Measurements from ENCODE around the gene STT3B. TPM values are rescaled to one million over a fixed set of nuclear protein-coding genes. Genes with fewer than 3 reads are reported as not detected.

STT3B gene
- total RNA-seq, 2 experiments from 2014 or later: 115 to 117 TPM

GRCh38 chr3:31538801-31539200, 6.1 kb downstream of the STT3B start:
- no peak for DNase-seq
- Mint-ChIP-seq H3K4me3 (no peak overlapping the region), H3K36me3 (peaks cover 23% of the 10 kb centered on the region), H3K9me3 (no peaks in the 10 kb centered on the region), H3K27me3 (no peaks in the 10 kb centered on the region), H3K27ac (no peak overlapping the region), H3K4me1 (ENCODE audit: low read depth) (peaks cover 71% of the 10 kb centered on the region)
- ChIA-PET CTCF (interaction anchor here (1.8 kb wide), 1 partner anchor 28 kb away, joined by 6 read pairs; no protein-coding TSS in a partner anchor), POLR2A (no interaction called here)
- intact Hi-C loops (cut with micrococcal nuclease): loop anchor here (10.0 kb wide), 1 partner anchor 216 kb away; no protein-coding TSS in a partner anchor

- Mint-ChIP-seq H3K4me1 (ENCODE audit: low read depth) (peaks cover 75% of the 10 kb centered on the region), H3K4me3 (no peak overlapping the region), H3K27ac (no peak overlapping the region), H3K36me3 (peaks cover 19% of the 10 kb centered on the region), H3K9me3 (no peaks in the 10 kb centered on the region), H3K27me3 (no peaks in the 10 kb centered on the region)
- ChIA-PET POLR2A (interaction anchor here (2.6 kb wide), 1 partner anchor 7 kb away, joined by 10 read pairs; the partner anchor contains the start of gene STT3B), CTCF (interaction anchor here (1.6 to 1.8 kb wide), 2 partner anchors 12 to 27 kb away, joined by 4 to 6 read pairs; no protein-coding TSS in a partner anchor)
- no peak for DNase-seq
- intact Hi-C loops (cut with micrococcal nuclease): loop anchor here (10.0 kb wide), 1 partner anchor 216 kb away; no protein-coding TSS in a partner anchor
Measured at GRCh38 chr3:31539275-31539674, 6.5 kb downstream of the STT3B start.

DNA sequence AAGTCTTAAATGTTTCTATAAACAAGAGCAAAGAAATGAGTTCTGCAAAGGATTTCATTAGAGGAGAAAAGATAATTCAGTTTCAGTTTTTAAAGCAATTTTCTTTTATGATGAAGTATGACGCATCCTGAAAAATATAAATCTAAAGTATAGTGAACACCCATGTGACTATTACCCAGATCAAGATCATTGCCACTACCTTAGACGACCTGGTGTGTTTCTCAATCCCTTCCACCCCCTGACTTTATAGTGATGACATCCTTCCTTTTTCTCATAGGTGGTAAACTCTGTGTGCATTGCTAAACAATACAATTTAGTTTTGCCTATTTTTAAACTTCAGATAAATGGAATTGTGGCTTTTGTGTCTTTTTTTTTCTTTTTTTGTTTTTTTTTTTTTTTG, 8.4 kb downstream of the STT3B start:
- peaks cover 15% of the 10 kb centered on the region for H3K36me3 Mint-ChIP-seq
- H3K27me3 Mint-ChIP-seq: no peaks in the 10 kb centered on the region
- no peak for DNase-seq
- POLR2A ChIA-PET: interaction anchor here (2.6 kb wide), 1 partner anchor 9 kb away, joined by 10 read pairs; the partner anchor contains the start of gene STT3B
- peak overlapping the region; percentile 42 for H3K27ac Mint-ChIP-seq
- no peak overlapping the region for H3K4me3 Mint-ChIP-seq
- intact Hi-C loops (cut with micrococcal nuclease): no loop called here
- no peaks in the 10 kb centered on the region for H3K9me3 Mint-ChIP-seq
- CTCF ChIA-PET: no interaction called here
- H3K4me1 Mint-ChIP-seq (ENCODE audit: low read depth): peaks cover 88% of the 10 kb centered on the region

DNA sequence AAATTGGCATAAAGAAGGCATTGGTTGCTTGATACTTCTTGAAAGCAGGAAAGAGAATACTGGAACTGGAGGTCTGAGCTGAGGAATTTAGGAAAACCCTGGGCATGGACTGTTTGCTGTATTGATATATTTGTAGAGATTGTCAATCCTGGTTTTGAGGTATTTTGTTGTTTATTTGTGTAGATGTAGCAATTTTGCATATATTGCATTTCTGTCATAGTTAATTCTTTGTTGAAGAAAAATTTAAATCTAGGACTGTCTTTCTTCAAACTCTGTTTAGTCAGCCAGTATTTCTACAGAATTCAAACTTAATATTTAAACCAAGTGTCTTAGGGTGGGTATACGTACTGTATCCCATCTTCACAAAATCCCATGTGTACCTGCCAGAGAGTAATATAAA, 9.5 kb downstream of the STT3B start:
- POLR2A ChIA-PET: no interaction called here
- intact Hi-C loops (cut with micrococcal nuclease): no loop called here
- peaks cover 13% of the 10 kb centered on the region for H3K36me3 Mint-ChIP-seq
- CTCF ChIA-PET: no interaction called here
- H3K4me1 Mint-ChIP-seq (ENCODE audit: low read depth): peaks cover 89% of the 10 kb centered on the region
- no peaks in the 10 kb centered on the region for H3K9me3 Mint-ChIP-seq
- no peak for DNase-seq
- H3K27ac Mint-ChIP-seq: peak overlapping the region; percentile 36
- H3K4me3 Mint-ChIP-seq: no peak overlapping the region
- H3K27me3 Mint-ChIP-seq: no peaks in the 10 kb centered on the region

- ChIA-PET CTCF (no interaction called here), POLR2A (no interaction called here)
- H3K27ac Mint-ChIP-seq: no peak overlapping the region
- intact Hi-C loops (cut with micrococcal nuclease): no loop called here
- peaks cover 87% of the 10 kb centered on the region for H3K4me1 Mint-ChIP-seq (ENCODE audit: low read depth)
- no peaks in the 10 kb centered on the region for H3K9me3 Mint-ChIP-seq
- DNase-seq: no peak
- H3K4me3 Mint-ChIP-seq: no peak overlapping the region
- peaks cover 10% of the 10 kb centered on the region for H3K36me3 Mint-ChIP-seq
- H3K27me3 Mint-ChIP-seq: no peaks in the 10 kb centered on the region
Measured at GRCh38 chr3:31543375-31543774, 10.7 kb downstream of the STT3B start.

- Mint-ChIP-seq H3K4me1 (ENCODE audit: low read depth) (peaks cover 81% of the 10 kb centered on the region), H3K9me3 (no peaks in the 10 kb centered on the region), H3K27ac (no peak overlapping the region), H3K4me3 (no peak overlapping the region), H3K36me3 (peaks cover 10% of the 10 kb centered on the region), H3K27me3 (no peaks in the 10 kb centered on the region)
- intact Hi-C loops (cut with micrococcal nuclease): no loop called here
- DNase-seq: no peak
- POLR2A ChIA-PET: interaction anchor here (2.4 kb wide), 1 partner anchor 12 kb away, joined by 11 read pairs; the partner anchor contains the start of gene STT3B
- CTCF ChIA-PET: interaction anchor here (0.6 kb wide), 1 partner anchor 291 kb away, joined by 3 read pairs; no protein-coding TSS in a partner anchor
Measured at GRCh38 chr3:31544634-31545033, 11.9 kb downstream of the STT3B start.

- no peak overlapping the region for H3K4me3 Mint-ChIP-seq
- intact Hi-C loops (cut with micrococcal nuclease): no loop called here
- DNase-seq: no peak
- no peaks in the 10 kb centered on the region for H3K27me3 Mint-ChIP-seq
- POLR2A ChIA-PET: interaction anchor here (0.6 to 2.4 kb wide), 6 partner anchors 10 to 758 kb away, joined by 3 to 11 read pairs (median 3); partner anchors contain the start of gene STT3B
- H3K4me1 Mint-ChIP-seq (ENCODE audit: low read depth): peaks cover 81% of the 10 kb centered on the region
- no peaks in the 10 kb centered on the region for H3K9me3 Mint-ChIP-seq
- CTCF ChIA-PET: interaction anchor here (0.8 to 1.7 kb wide), 3 partner anchors 10 to 223 kb away, joined by 3 to 7 read pairs (median 5); partner anchors contain the start of gene STT3B
- H3K27ac Mint-ChIP-seq: peak overlapping the region; percentile 4
- H3K36me3 Mint-ChIP-seq: peaks cover 9% of the 10 kb centered on the region
Measured at GRCh38 chr3:31546162-31546561, 13.4 kb downstream of the STT3B start.

- Mint-ChIP-seq H3K4me3 (no peak overlapping the region), H3K9me3 (no peaks in the 10 kb centered on the region), H3K4me1 (ENCODE audit: low read depth) (peaks cover 83% of the 10 kb centered on the region), H3K27me3 (no peaks in the 10 kb centered on the region), H3K36me3 (peaks cover 8% of the 10 kb centered on the region), H3K27ac (no peak overlapping the region)
- intact Hi-C loops (cut with micrococcal nuclease): no loop called here
- no peak for DNase-seq
- ChIA-PET CTCF (interaction anchor here (1.5 to 1.7 kb wide), 2 partner anchors 11 to 222 kb away, joined by 5 to 7 read pairs; no protein-coding TSS in a partner anchor), POLR2A (interaction anchor here (0.7 to 1.6 kb wide), 2 partner anchors 11 to 14 kb away, joined by 3 to 5 read pairs; partner anchors contain the start of gene STT3B)
Measured at GRCh38 chr3:31546725-31547124, 14.0 kb downstream of the STT3B start.

DNA sequence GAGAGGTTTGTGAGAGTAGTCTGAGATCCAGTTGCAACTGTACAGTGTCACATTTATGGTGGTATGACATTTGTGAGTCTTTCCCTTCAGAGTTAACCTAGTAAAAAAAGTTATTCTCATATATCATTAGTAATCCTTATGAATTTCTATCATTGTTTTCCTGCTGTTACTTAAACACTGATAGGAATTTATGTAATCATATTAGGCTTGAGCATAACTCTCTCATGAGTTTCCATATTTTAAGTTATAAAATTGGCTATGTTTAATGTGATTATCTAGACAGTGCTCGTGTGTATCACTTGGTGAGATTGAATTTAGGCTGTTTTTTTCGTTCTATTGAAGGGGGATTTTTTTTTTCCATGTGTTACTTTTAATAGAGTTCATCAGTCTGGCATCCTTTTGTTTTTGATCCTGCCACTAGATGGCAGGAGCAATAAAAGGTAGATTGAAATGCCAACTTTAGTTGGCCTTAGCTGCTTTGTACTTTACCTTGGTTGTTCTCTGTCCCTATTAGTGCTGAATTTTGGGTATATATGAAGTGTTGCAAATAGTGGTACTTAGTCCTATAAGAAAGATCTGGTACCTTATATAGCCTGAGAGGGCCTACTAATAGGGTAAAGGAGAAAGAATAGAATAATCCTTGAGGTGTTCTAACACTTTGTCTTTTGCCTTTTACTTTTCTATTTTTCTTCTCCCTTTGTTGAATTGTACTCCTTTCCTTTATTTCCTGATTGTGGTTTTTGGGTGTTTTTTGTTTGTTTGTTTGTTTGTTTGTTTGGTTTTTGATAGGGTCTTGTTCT, 17.9 kb downstream of the STT3B start:
- ChIA-PET CTCF (interaction anchor here (0.6 to 2.2 kb wide), 15 partner anchors 11 to 218 kb away, joined by 3 to 10 read pairs (median 4); partner anchors contain the start of gene STT3B), POLR2A (no interaction called here)
- Mint-ChIP-seq H3K9me3 (peaks cover 3% of the 10 kb centered on the region), H3K4me3 (no peak overlapping the region), H3K27ac (peak overlapping the region; percentile 33), H3K27me3 (no peaks in the 10 kb centered on the region), H3K36me3 (peaks cover 2% of the 10 kb centered on the region), H3K4me1 (ENCODE audit: low read depth) (peaks cover 74% of the 10 kb centered on the region)
- intact Hi-C loops (cut with micrococcal nuclease): loop anchor here (1.0 kb wide), 2 partner anchors 145 to 218 kb away; no protein-coding TSS in a partner anchor
- no peak for DNase-seq

GRCh38 chr3:31551646-31552045, 18.9 kb downstream of the STT3B start:
- peaks cover 3% of the 10 kb centered on the region for H3K9me3 Mint-ChIP-seq
- intact Hi-C loops (cut with micrococcal nuclease): no loop called here
- H3K4me3 Mint-ChIP-seq: no peak overlapping the region
- CTCF ChIA-PET: interaction anchor here (1.0 to 2.2 kb wide), 5 partner anchors 11 to 89 kb away, joined by 3 to 7 read pairs (median 3); no protein-coding TSS in a partner anchor
- DNase-seq: no peak
- no peaks in the 10 kb centered on the region for H3K27me3 Mint-ChIP-seq
- H3K27ac Mint-ChIP-seq: no peak overlapping the region
- POLR2A ChIA-PET: no interaction called here
- peaks cover 73% of the 10 kb centered on the region for H3K4me1 Mint-ChIP-seq (ENCODE audit: low read depth)
- H3K36me3 Mint-ChIP-seq: peaks cover 2% of the 10 kb centered on the region

DNA sequence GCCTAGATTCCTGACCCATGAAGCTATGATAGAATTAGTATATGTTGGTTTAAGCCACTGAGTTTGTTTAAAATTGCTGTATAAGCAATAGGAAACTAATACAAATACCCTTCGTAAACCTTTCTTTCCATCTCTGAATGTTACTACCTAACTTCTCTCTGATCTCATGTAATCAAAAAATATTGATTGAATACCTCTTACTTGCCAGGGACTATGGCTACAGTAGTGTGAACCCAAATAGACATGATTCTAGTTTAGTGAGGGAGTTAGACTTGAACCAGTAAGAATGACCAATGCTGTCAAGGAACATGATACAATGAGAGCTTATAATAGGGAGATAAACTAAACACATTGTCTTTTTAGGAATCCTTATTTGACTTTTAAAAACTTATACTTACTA, 19.4 kb downstream of the STT3B start:
- ChIA-PET POLR2A (no interaction called here), CTCF (interaction anchor here (1.0 to 1.1 kb wide), 2 partner anchors 12 to 77 kb away, joined by 3 read pairs; no protein-coding TSS in a partner anchor)
- intact Hi-C loops (cut with micrococcal nuclease): no loop called here
- H3K4me3 Mint-ChIP-seq: no peak overlapping the region
- H3K9me3 Mint-ChIP-seq: peaks cover 6% of the 10 kb centered on the region
- H3K27ac Mint-ChIP-seq: no peak overlapping the region
- H3K4me1 Mint-ChIP-seq (ENCODE audit: low read depth): peaks cover 74% of the 10 kb centered on the region
- no peaks in the 10 kb centered on the region for H3K27me3 Mint-ChIP-seq
- peaks cover 1% of the 10 kb centered on the region for H3K36me3 Mint-ChIP-seq
- no peak for DNase-seq

GRCh38 chr3:31553258-31553657, 20.5 kb downstream of the STT3B start:
- DNase-seq: no peak
- Mint-ChIP-seq H3K27me3 (no peaks in the 10 kb centered on the region), H3K9me3 (peaks cover 8% of the 10 kb centered on the region), H3K4me3 (no peak overlapping the region), H3K4me1 (ENCODE audit: low read depth) (peaks cover 71% of the 10 kb centered on the region), H3K36me3 (peaks cover 1% of the 10 kb centered on the region), H3K27ac (no peak overlapping the region)
- POLR2A ChIA-PET: no interaction called here
- intact Hi-C loops (cut with micrococcal nuclease): no loop called here
- CTCF ChIA-PET: interaction anchor here (1.9 kb wide), 1 partner anchor 215 kb away, joined by 7 read pairs; no protein-coding TSS in a partner anchor

Measured in activated CD4-positive, alpha-beta memory T cell treated with anti-CD3 and anti-CD28 coated beads for 36 hours (primary cell).